Measurements from ENCODE around the gene ST8SIA6.

GRCh38 chr10:17289763-17290162 is 164.6 kb downstream of the ST8SIA6 start:
- TF ChIP-seq CTCF (IDR thresholded peaks at IDR 0.05 in 2 of 3, conservative IDR thresholded peaks at IDR 0.05 in 1 of 3; ENCODE audit: control insufficient read depth in 2 of 3, extremely low read depth in 1 of 3, insufficient read depth in 1 of 3, low read depth in 3 of 3, low read length in 3 of 3), result no peak
- no peak for TF ChIP-seq NR2C1 (IDR thresholded peaks at IDR 0.05)
- TF ChIP-seq RFX5 (IDR thresholded peaks at IDR 0.05; ENCODE audit: low read depth, low read length), result no peak
- no peak for TF ChIP-seq HCFC1 (IDR thresholded peaks at IDR 0.05; ENCODE audit: low read length)
- no peak for TF ChIP-seq SP1 (IDR thresholded peaks at IDR 0.05; ENCODE audit: low read depth, low read length)
- no peak for TF ChIP-seq PML (IDR thresholded peaks at IDR 0.05; ENCODE audit: low read length)
- TF ChIP-seq SMC3 (IDR thresholded peaks at IDR 0.05; ENCODE audit: borderline replicate concordance, low read length), result no peak
- no peak for TF ChIP-seq GABPA (IDR thresholded peaks at IDR 0.05; ENCODE audit: low read depth)
- no peak for TF ChIP-seq E2F8 (IDR thresholded peaks at IDR 0.05; ENCODE audit: low read depth, partially characterized antibody)
- no peak for TF ChIP-seq EED (IDR thresholded peaks at IDR 0.05; ENCODE audit: low read depth)
- no peak for TF ChIP-seq SUZ12 (IDR thresholded peaks at IDR 0.05; ENCODE audit: unreplicated experiment)
- no peak for TF ChIP-seq JUNB (IDR thresholded peaks at IDR 0.05)

Measured in GM12878 (cell line).